GM19372 (cell line): ENCODE data around the gene UPK1B.

Experiments
- ATAC-seq: cut with Tn5 transposase; IDR thresholded peaks from one replicate; pipeline ENCODE4 v1.9.1; 2021; ENCODE audit warnings: mild to moderate bottlenecking, low read depth, moderate library complexity; ENCODE audit not compliant: unreplicated experiment

UPK1B gene

DNA sequence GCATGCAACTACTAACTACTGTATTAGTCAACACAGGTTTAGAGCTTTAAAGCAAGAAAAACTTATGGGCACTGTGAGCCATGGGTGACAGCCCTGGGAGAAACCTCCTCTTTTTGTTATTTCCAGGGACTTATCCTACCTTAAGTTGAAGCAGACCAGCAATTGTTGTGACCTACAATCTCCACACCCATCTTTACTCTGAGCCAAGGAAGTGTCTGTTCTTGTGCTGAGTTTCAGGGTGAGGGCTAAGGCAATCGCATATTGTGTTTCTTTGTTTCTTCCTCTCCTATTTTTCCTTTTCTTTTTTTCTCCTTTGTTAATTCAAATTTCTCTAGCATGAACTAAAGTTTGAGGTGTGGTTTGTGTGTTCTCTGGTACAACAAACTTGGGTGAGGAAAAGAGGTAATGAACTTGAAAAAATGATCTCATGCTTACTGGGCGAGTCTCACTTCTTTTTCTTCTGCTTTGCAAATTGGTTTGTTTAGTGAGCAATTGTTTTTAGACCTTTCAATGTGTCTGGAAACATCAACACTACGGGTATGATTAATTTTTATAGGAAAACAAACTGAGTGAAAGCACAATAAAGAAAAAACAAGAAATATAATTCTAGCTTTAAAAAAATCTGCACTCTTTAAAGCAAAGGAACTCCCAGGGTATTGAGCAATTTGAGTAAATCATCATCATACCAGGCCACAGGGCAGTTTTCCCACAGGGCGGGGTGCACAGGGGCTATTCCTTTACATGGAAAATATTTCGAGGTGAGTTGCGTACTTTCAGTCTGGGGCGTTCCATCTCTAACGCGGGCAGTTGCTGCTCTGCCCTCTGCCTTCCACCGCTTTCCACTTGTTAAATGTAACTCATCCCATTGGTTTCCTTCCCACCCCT is 2.7 kb downstream of the UPK1B start:
- no peak for ATAC-seq

DNA sequence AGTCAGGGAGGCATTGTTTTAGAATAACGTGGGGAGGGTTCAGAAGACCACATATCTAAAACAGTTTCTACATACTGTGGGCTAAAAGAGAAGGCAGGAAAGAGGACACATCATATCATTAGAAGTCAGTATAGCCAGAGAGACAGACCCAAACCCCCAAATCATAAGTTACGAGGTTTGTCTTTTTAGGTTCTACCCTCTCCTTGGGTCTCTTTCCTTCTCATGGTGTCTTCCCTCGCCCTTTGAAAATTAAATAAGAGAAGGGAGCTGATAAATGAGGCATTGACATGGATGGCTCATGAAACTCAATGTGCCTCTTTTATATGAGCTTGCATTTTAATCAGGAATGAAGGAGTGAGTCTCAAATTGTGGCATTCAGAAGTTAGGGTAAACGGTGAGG is 3.4 kb downstream of the UPK1B start:
- no peak for ATAC-seq

GRCh38 chr3:119177321-119177720 is 3.9 kb downstream of the UPK1B start:
- no peak for ATAC-seq

DNA sequence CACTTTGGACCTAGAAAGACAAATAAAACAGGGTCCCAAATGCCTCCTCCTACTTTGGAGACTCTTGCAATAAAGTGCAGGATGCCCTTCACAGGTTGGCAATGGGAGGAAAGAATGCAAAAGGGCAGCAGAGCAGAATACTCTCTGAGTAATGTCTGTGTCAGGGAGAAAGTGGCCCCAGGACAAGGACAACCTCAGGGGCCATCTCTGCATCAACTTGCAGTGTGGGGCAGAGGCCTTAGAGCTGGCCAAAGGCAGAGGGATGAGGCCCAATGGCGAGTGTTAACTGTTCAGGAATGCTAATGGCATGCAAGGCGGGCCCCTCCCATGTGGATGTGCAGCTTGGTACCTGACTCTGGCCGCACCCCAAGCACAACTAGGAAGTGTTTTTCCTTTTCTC is 8.4 kb downstream of the UPK1B start:
- ATAC-seq, result no peak

DNA sequence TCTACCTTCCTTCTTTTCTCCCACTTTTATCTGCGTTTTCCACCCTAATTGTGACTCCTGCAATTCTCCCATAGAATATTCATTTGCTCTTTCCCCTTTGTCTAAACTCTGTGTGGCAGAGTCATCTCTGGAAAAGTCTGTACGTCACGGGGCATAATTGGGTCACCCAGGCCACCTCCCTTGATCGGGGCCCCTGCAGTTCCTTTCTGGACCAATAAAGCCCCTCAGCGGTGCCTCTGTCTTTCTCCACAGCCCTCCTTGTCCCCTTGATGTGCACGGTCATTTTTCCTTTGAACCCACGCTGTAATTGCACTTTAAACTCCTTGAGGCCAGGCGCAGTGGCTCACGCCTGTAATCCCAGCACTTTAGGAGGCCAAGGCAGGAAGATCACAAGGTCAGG is 10.7 kb downstream of the UPK1B start:
- ATAC-seq, result no peak

GRCh38 chr3:119184796-119185570 is 11.6 kb downstream of the UPK1B start:
- no peak for ATAC-seq

DNA sequence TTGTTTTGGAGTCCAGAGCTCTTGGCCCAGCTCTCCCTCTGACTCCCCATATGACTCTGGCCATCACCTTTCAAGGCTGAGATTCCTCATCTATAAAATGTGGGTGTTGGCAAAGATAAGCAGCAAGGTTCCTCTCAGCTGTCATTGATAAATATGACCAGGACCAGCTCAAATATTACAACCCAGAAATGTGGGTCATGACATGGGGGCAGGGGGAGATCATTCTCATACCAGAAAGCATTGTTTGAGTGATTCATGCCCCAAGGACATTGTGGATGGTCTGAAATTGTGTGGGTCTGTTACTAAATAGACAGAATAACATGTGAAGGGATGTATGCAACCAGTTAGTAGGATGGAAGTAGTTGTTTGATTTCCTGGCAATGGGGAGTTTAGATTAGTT is 13.9 kb downstream of the UPK1B start:
- ATAC-seq, result no peak

DNA sequence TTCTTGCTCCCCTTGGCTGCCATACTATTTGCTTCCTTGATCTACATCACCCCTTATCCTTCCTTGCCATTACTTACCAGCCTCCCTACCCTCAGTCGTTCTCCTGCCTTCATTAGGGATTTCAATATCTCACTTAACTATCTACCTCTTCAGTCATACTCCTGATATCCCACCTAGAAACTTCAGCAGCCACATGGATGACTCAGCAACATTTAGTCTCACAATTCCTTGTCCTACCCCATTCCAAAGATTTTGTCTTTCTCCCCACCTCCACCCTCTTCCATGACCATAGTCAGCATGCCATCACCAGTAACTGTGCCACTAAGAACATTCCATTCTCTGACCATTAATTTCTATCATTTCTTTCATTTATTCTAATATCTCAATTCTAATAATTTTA is 18.4 kb downstream of the UPK1B start:
- ATAC-seq, result no peak

GRCh38 chr3:119194237-119195150 is 21.1 kb downstream of the UPK1B start:
- ATAC-seq, result no peak

GRCh38 chr3:119195151-119195476 is 21.7 kb downstream of the UPK1B start:
- no peak for ATAC-seq

DNA sequence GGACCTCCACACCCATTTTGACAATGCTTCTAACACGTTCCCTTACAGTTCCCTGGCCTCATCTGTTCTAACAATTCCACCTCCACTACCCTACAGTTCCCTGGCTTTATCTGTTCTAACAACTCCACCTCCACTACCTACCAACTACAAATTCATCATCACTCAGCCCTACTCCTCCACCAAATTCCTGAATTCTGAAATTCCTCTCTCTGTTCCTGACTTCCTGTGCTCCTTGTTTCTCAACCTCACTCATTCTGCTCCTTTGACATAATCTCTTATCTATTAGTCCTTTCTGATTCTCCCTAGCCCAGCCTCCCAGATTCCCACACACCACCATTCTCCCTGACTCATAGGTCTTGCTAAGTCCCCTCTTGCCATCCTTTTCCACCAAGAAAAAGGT is 22.5 kb downstream of the UPK1B start:
- no peak for ATAC-seq

- no peak for ATAC-seq
Observed at GRCh38 chr3:119205209-119205608, 31.8 kb downstream of the UPK1B start.

GRCh38 chr3:119205685-119206084 is 32.3 kb downstream of the UPK1B start:
- no peak for ATAC-seq

DNA sequence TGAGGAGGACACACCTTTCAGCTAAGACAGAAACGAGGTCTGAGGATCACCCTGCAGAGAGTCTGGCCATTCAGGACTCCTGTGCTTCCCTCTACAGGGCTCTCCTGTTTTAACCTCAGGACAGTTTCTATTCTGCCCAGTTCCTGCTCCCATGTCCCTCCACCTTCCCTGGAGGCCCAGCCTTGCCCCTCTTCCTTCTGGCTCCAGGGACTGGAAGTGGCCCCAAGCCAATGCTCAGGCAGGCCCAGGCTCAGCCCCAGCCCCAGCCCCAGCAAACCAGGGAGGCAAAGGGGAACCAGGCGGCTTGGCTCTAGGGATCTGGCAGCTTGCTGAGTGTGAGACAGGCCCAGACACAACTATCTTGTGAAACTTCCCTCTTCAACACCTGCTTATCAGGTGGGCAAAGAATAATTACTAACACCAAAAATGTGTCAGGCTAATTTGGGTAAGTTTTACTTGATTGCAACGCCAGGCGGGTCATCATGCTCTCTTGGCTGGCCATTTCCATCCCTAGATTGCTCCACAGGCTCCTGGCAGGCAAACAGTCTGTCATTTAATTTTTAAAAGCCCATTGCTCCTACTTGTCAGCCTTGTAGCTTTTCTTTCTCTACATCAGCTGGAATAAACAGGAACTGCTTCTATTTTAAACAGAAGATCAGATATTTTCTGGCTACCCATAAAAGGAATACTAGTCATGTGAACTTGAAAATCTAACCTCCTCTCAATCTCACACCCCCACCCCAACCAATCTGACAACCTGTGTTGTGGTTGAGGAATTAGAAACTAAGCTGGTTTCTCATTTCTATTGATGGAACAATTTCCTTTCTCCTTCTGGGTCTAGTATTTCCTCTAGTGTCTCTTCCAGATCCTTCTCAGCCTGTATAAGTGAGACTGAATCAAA is 33.5 kb downstream of the UPK1B start:
- no peak for ATAC-seq

DNA sequence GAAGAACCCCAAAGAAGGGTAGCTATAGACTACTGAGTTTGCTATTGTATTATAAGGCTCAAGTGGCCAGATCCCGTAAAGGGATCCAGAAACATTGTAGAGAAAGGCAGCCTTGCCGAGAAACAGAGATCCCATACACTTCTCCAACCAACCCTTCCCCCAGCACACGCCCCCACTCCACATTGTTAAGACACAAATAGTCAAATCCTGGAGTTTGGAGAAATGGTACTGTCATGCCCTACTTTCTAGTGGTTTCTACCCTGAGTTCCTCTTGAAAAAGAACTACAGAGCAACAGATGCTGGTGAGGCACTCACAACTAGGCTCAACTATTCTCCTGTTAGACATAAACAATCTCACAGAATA is 34.1 kb downstream of the UPK1B start:
- ATAC-seq, result no peak

DNA sequence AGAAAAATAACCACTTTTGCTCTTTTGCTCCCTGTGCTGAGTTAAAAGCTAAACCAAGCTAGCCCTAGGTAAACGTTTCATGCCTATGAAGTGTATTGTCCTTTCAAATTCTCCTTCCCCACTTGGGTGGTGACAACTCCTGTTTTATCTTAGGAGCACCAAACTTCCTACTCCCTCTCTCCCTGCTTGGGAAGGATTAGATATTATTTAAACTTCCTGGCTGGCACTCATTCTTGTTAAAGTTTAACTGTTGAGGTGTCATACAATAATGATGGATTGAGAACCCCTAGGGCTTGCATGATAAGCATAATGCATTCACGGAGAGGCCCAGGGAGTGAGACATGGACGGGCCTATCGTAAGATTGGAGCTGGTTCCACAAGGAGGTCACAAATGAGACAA is 37.8 kb downstream of the UPK1B start:
- no peak for ATAC-seq

- ATAC-seq, result no peak
Observed at GRCh38 chr3:119211803-119212202, 38.4 kb downstream of the UPK1B start.

GRCh38 chr3:119219069-119219468 is 45.7 kb downstream of the UPK1B start:
- ATAC-seq, result peak; percentile 100

- ATAC-seq, result no peak
Observed at GRCh38 chr3:119220198-119220597, 46.8 kb downstream of the UPK1B start.
